Omental fat pad (tissue), 4 donors: ENCODE data around the gene IFNA1. TPM values are rescaled to one million over a fixed set of nuclear protein-coding genes. Genes with fewer than 3 reads are reported as not detected.
"Not testable (repeated sequence)": the region's sequence is repeated elsewhere in the genome, so short reads cannot be mapped to it uniquely, and the experiment has no call there.

ENCODE experiments used
- ATAC-seq: fragments of 150-250 bp; one replicate; pipeline ENCODE4 v1.9.1; 2016; ENCODE audit warnings: mild to moderate bottlenecking, moderate library complexity; ENCODE audit not compliant: low FRiP score
- DNase-seq: peaks from one replicate; pipeline ENCODE4 v3.0.0-alpha.2; 2019; ENCODE audit warnings: low spot score
- CTCF ChIP-seq, 3 donors: fragments of 450-650 bp; IDR thresholded peaks; one replicate each; pipeline ENCODE4 v1.5.1; 2016 to 2017; ENCODE audit warnings: antibody characterized with exemption in 3 of 3, mild to moderate bottlenecking in 3 of 3, moderate library complexity in 2 of 3
- total RNA-seq, 4 donors: library from RNA; depleted of rRNA; stranded (reverse); fragments of >200 nt; gene quantifications; one replicate each; pipeline ENCODE4 v1.1.0, GENCODE V29; 2016

The IFNA1 gene
- total RNA-seq, 4 donors from 2014 or later, result not detected

GRCh38 chr9:21415493-21416267 lies 24.6 kb upstream of the IFNA1 start:
- DNase-seq (no peak), ATAC-seq (no peak)
- TF ChIP-seq CTCF (IDR thresholded peaks at IDR 0.05), result no peak

- ATAC-seq (no peak), DNase-seq (no peak)
- no peak for TF ChIP-seq CTCF (IDR thresholded peaks at IDR 0.05)
These were observed 12.0 kb upstream of the IFNA1 start for GRCh38 chr9:21428235-21428634.

- TF ChIP-seq CTCF (IDR thresholded peaks at IDR 0.05), result no peak
- DNase-seq (no peak), ATAC-seq (no peak)
These were observed 11.0 kb upstream of the IFNA1 start for GRCh38 chr9:21429191-21429590.

- no peak for TF ChIP-seq CTCF (IDR thresholded peaks at IDR 0.05)
- ATAC-seq, result no peak
These were observed 7.4 kb upstream of the IFNA1 start for GRCh38 chr9:21432672-21433425.

GRCh38 chr9:21434202-21435014 lies 5.8 kb upstream of the IFNA1 start:
- no peak for DNase-seq
- TF ChIP-seq CTCF (IDR thresholded peaks at IDR 0.05), result no peak
- no peak for ATAC-seq

More at GRCh38 chr9:21432672-21433425, 7.4 kb upstream of the IFNA1 start:
- no peak for DNase-seq

GRCh38 chr9:21435015-21435383 lies 5.2 kb upstream of the IFNA1 start:
- ATAC-seq, DNase-seq: not testable (repeated sequence)
